ENCODE data around the gene ATP6V1F.

Gene ATP6V1F

DNA sequence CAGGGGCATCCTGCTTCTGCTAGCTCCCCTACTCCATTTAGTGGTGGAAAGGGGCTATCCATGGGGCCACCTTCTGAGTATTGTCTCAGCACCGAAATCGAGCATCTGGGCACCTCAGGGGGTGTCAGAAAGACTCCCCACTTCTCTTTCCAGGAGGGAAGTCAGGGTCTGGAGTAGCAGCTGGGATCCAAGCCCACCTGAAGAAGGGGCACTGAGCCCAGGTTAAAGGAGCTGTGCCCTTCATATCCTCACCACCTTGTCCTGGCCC, 29.8 kb upstream of the ATP6V1F start:
- no peak for TF ChIP-seq CTCF (IDR thresholded peaks at IDR 0.05; ENCODE audit: insufficient read depth, low read length, poor library complexity, severe bottlenecking)
- no peak for TF ChIP-seq EZH2phosphoT487 (conservative IDR thresholded peaks at IDR 0.05; ENCODE audit: low read length)
- Histone ChIP-seq H3K27me3 (ENCODE audit: low read length) (no peaks in the 10 kb centered on the region), H3K4me3 (ENCODE audit: insufficient read depth, low read length, poor library complexity, severe bottlenecking) (no peak overlapping the region), H3K9me3 (ENCODE audit: insufficient read depth, low read length) (no peaks in the 10 kb centered on the region), H3K9ac (ENCODE audit: low read length) (no peak overlapping the region), H3K4me2 (ENCODE audit: low read depth, low read length, poor library complexity, severe bottlenecking) (no peak overlapping the region), H3K79me2 (ENCODE audit: insufficient read depth, low read length) (no peaks in the 10 kb centered on the region), H4K20me1 (ENCODE audit: low read depth, low read length) (no peaks in the 10 kb centered on the region), H2AFZ (ENCODE audit: low read depth, low read length, severe bottlenecking) (no peak overlapping the region), H3K9me2 (replicated peaks; ENCODE audit: insufficient read depth, low read length) (no peaks in the 10 kb centered on the region), H3K27ac (ENCODE audit: low read depth, low read length) (no peak overlapping the region), H3K36me3 (ENCODE audit: low read length) (no peaks in the 10 kb centered on the region), H3F3A (ENCODE audit: insufficient read depth) (no peaks in the 10 kb centered on the region)

- Histone ChIP-seq H3K9me2 (replicated peaks; ENCODE audit: insufficient read depth, low read length) (no peaks in the 10 kb centered on the region), H3K79me2 (ENCODE audit: insufficient read depth, low read length) (no peaks in the 10 kb centered on the region), H3K4me3 (ENCODE audit: insufficient read depth, low read length, poor library complexity, severe bottlenecking) (no peak overlapping the region), H4K20me1 (ENCODE audit: low read depth, low read length) (no peaks in the 10 kb centered on the region), H3K27me3 (ENCODE audit: low read length) (no peaks in the 10 kb centered on the region), H3K9me3 (ENCODE audit: insufficient read depth, low read length) (no peaks in the 10 kb centered on the region), H3K9ac (ENCODE audit: low read length) (no peak overlapping the region), H3K27ac (ENCODE audit: low read depth, low read length) (no peak overlapping the region), H3F3A (ENCODE audit: insufficient read depth) (no peaks in the 10 kb centered on the region), H3K36me3 (ENCODE audit: low read length) (no peaks in the 10 kb centered on the region), H2AFZ (ENCODE audit: low read depth, low read length, severe bottlenecking) (no peak overlapping the region), H3K4me2 (ENCODE audit: low read depth, low read length, poor library complexity, severe bottlenecking) (no peak overlapping the region)
- no peak for TF ChIP-seq CTCF (IDR thresholded peaks at IDR 0.05; ENCODE audit: insufficient read depth, low read length, poor library complexity, severe bottlenecking)
- no peak for TF ChIP-seq EZH2phosphoT487 (conservative IDR thresholded peaks at IDR 0.05; ENCODE audit: low read length)
Observed at GRCh38 chr7:128833148-128833945, 29.3 kb upstream of the ATP6V1F start.

- no peak for TF ChIP-seq EZH2phosphoT487 (conservative IDR thresholded peaks at IDR 0.05; ENCODE audit: low read length)
- TF ChIP-seq CTCF (IDR thresholded peaks at IDR 0.05; ENCODE audit: insufficient read depth, low read length, poor library complexity, severe bottlenecking) = no peak
- Histone ChIP-seq H3F3A (ENCODE audit: insufficient read depth) (no peaks in the 10 kb centered on the region), H3K79me2 (ENCODE audit: insufficient read depth, low read length) (no peaks in the 10 kb centered on the region), H2AFZ (ENCODE audit: low read depth, low read length, severe bottlenecking) (no peak overlapping the region), H3K9me2 (replicated peaks; ENCODE audit: insufficient read depth, low read length) (no peaks in the 10 kb centered on the region), H4K20me1 (ENCODE audit: low read depth, low read length) (no peaks in the 10 kb centered on the region), H3K9me3 (ENCODE audit: insufficient read depth, low read length) (no peaks in the 10 kb centered on the region), H3K9ac (ENCODE audit: low read length) (no peak overlapping the region), H3K36me3 (ENCODE audit: low read length) (no peaks in the 10 kb centered on the region), H3K27me3 (ENCODE audit: low read length) (no peaks in the 10 kb centered on the region), H3K4me2 (ENCODE audit: low read depth, low read length, poor library complexity, severe bottlenecking) (no peak overlapping the region), H3K4me3 (ENCODE audit: insufficient read depth, low read length, poor library complexity, severe bottlenecking) (no peak overlapping the region), H3K27ac (ENCODE audit: low read depth, low read length) (no peak overlapping the region)
Observed at GRCh38 chr7:128833946-128834325, 28.7 kb upstream of the ATP6V1F start.

Data from SU-DHL-6 (cell line).